DND-41 (cell line): ENCODE data around the gene TBC1D13.
"Not testable (repeated sequence)": the region's sequence is repeated elsewhere in the genome, so short reads cannot be mapped to it uniquely, and the experiment has no call there.

Experiments
- ATAC-seq: fragments of 200-7000 bp; cut with Tn5 transposase; 3 replicates; pipeline ENCODE4 v1.9.1; 2021; ENCODE audit warnings: low read depth; ENCODE audit not compliant: insufficient read depth
- DNase-seq: peaks from one replicate; pipeline ENCODE4 v3.0.0-alpha.2; 2020
- H2AFZ ChIP-seq: 2 replicates; pipeline ENCODE4 v1.6.0; 2012; ENCODE audit warnings: low read depth, low read length
- H3K27ac ChIP-seq: 2 replicates; pipeline ENCODE4 v1.5.1; 2012; ENCODE audit warnings: low read length, inconsistent platforms
- H3K27me3 ChIP-seq: fragments of 200-600 bp; sonication (generic); 2 replicates; pipeline ENCODE4 v1.6.0; 2012; ENCODE audit warnings: low read length, mild to moderate bottlenecking, inconsistent platforms; ENCODE audit not compliant: insufficient read depth, poor library complexity
- H3K36me3 ChIP-seq: 2 replicates; pipeline ENCODE4 v1.5.1; 2012; ENCODE audit warnings: low read length, inconsistent platforms; ENCODE audit not compliant: insufficient read depth
- H3K4me1 ChIP-seq: 2 replicates; pipeline ENCODE4 v1.5.1; 2012; ENCODE audit warnings: mild to moderate bottlenecking, low read length; ENCODE audit not compliant: insufficient read depth
- H3K4me2 ChIP-seq: 2 replicates; pipeline ENCODE4 v1.6.0; 2012; ENCODE audit warnings: mild to moderate bottlenecking, moderate library complexity, low read length, inconsistent platforms; ENCODE audit not compliant: insufficient read depth
- H3K4me3 ChIP-seq, 2 experiments: fragments of 200-600 bp in 1 of 2; shearing (Covaris generic) in 1 of 2; 2 replicates each; pipeline ENCODE4 v1.5.1; 2012 to 2016; ENCODE audit warnings: inconsistent platforms in 2 of 2, low read length in 2 of 2, mild to moderate bottlenecking in 2 of 2, low read depth in 1 of 2, moderate library complexity in 1 of 2
- H3K79me2 ChIP-seq: 2 replicates; pipeline ENCODE4 v1.6.0; 2012; ENCODE audit warnings: low read length, inconsistent platforms; ENCODE audit not compliant: insufficient read depth
- H3K9ac ChIP-seq: 2 replicates; pipeline ENCODE4 v1.6.0; 2012; ENCODE audit warnings: low read depth, mild to moderate bottlenecking, inconsistent platforms, low read length, moderate library complexity
- H3K9me3 ChIP-seq: 2 replicates; pipeline ENCODE4 v1.5.1; 2012; ENCODE audit warnings: low read length, moderate library complexity, mild to moderate bottlenecking, inconsistent platforms; ENCODE audit not compliant: insufficient read depth, severe bottlenecking
- H4K20me1 ChIP-seq: 2 replicates; pipeline ENCODE4 v1.6.0; 2012; ENCODE audit warnings: low read length; ENCODE audit not compliant: insufficient read depth
- EZH2 ChIP-seq: IDR thresholded peaks from 3 replicates; pipeline ENCODE4 v1.6.1; 2012; ENCODE audit warnings: borderline replicate concordance, low read depth, mild to moderate bottlenecking, moderate library complexity, low read length, inconsistent platforms; ENCODE audit not compliant: severe bottlenecking
- TF ChIP-seq, protein P1 (sequence below): IDR thresholded peaks from 2 replicates; pipeline ENCODE4 v1.5.1; 2012; ENCODE audit warnings: borderline replicate concordance, low read length, moderate library complexity, mild to moderate bottlenecking; ENCODE audit not compliant: poor library complexity, severe bottlenecking; ENCODE audit errors: extremely low read depth

Gene TBC1D13

DNA sequence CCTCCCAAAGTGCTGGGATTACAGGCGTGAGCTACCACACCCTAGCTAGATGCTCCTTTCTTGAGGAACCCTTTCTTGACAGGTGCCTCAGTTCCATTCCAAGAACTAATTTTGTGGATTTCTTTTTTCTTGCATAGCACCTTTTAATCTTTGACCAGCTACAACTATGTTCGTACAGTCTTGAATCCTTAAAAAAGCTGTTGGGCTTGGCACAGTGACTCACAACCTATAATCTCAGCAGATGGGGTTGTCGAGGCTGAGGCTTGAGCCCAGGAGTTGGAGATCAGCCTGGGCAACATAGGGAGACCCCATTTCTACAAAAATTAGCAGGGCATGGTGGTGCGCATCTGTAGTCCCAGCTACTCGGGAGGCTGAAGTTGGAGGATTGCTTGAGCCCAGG lies 14.0 kb upstream of the TBC1D13 start:
- ATAC-seq (no peak), DNase-seq (no peak)
- peaks cover 4% of the 10 kb centered on the region for H3K36me3 ChIP-seq
- no peaks in the 10 kb centered on the region for H3K27me3 ChIP-seq
- no peak overlapping the region for H3K4me2 ChIP-seq
- no peak overlapping the region for H2AFZ ChIP-seq
- TF ChIP-seq EZH2: no peak
- TF ChIP-seq, protein P1, sequence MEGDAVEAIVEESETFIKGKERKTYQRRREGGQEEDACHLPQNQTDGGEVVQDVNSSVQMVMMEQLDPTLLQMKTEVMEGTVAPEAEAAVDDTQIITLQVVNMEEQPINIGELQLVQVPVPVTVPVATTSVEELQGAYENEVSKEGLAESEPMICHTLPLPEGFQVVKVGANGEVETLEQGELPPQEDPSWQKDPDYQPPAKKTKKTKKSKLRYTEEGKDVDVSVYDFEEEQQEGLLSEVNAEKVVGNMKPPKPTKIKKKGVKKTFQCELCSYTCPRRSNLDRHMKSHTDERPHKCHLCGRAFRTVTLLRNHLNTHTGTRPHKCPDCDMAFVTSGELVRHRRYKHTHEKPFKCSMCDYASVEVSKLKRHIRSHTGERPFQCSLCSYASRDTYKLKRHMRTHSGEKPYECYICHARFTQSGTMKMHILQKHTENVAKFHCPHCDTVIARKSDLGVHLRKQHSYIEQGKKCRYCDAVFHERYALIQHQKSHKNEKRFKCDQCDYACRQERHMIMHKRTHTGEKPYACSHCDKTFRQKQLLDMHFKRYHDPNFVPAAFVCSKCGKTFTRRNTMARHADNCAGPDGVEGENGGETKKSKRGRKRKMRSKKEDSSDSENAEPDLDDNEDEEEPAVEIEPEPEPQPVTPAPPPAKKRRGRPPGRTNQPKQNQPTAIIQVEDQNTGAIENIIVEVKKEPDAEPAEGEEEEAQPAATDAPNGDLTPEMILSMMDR: no peak
- H3K27ac ChIP-seq: no peak overlapping the region
- H3K4me3 ChIP-seq: no peak overlapping the region
- H4K20me1 ChIP-seq: no peaks in the 10 kb centered on the region
- H3K9me3 ChIP-seq: no peaks in the 10 kb centered on the region
- H3K79me2 ChIP-seq: peaks cover 32% of the 10 kb centered on the region
- no peak overlapping the region for H3K9ac ChIP-seq
- peaks cover 25% of the 10 kb centered on the region for H3K4me1 ChIP-seq

DNA sequence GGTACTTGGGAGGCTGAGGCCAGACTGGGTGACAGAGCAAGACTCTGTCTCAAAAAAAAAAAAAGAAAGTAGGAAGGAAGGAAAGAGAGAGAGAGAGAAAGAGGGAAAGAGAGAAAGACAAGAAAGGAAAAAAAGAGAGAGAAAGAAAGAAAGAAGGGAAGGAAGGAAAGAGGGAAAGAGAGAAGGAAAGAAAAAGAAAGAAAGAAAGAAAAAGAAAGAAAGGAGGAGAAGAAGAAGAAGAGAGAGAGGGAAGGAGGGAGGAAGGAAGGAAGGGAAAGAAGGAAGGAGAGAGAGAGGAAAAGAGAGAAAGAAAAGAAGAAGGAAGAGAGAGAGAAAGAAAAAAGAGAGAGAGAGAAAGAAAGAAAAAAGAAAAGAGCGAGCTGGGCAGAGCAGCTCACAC lies 12.2 kb upstream of the TBC1D13 start:
- Histone ChIP-seq H3K27ac (no peak overlapping the region), H3K36me3 (peaks cover 3% of the 10 kb centered on the region; the same call in 1 of the 2 replicates), H3K27me3 (no peaks in the 10 kb centered on the region), H4K20me1 (no peaks in the 10 kb centered on the region), H3K9me3 (no peaks in the 10 kb centered on the region), H3K4me2 (no peak overlapping the region), H3K4me3 (no peak overlapping the region), H3K9ac (no peak overlapping the region), H3K79me2 (peaks cover 22% of the 10 kb centered on the region), H2AFZ (peak overlapping the region; percentile 13; the same call in 1 of the 2 replicates), H3K4me1 (peaks cover 21% of the 10 kb centered on the region)
- no peak for TF ChIP-seq EZH2
- TF ChIP-seq, protein P1: no peak
- ATAC-seq (no peak), DNase-seq (no peak)

DNA sequence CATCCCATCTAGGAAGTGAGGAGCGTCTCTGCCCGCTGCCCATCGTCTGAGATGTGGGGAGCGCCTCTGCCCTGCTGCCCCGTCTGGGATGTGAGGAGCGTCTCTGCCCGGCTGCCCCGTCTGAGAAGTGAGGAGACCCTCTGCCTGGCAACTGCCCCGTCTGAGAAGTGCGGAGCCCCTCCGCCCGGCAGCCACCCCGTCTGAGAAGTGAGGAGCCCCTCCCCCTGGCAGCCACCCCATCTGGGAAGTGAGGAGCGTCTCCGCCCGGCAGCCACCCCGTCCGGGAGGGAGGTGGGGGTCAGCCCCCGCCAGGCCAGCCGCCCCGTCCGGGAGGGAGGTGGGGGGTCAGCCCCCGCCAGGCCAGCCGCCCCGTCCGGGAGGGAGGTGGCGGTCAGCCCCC lies 7.0 kb upstream of the TBC1D13 start:
- H3K9me3 ChIP-seq, H3K4me1 ChIP-seq, H3K27ac ChIP-seq, H3K79me2 ChIP-seq, H4K20me1 ChIP-seq, H3K36me3 ChIP-seq, H3K4me3 ChIP-seq, H3K9ac ChIP-seq, H2AFZ ChIP-seq, DNase-seq, ATAC-seq, H3K4me2 ChIP-seq, H3K27me3 ChIP-seq: not testable (repeated sequence)

DNA sequence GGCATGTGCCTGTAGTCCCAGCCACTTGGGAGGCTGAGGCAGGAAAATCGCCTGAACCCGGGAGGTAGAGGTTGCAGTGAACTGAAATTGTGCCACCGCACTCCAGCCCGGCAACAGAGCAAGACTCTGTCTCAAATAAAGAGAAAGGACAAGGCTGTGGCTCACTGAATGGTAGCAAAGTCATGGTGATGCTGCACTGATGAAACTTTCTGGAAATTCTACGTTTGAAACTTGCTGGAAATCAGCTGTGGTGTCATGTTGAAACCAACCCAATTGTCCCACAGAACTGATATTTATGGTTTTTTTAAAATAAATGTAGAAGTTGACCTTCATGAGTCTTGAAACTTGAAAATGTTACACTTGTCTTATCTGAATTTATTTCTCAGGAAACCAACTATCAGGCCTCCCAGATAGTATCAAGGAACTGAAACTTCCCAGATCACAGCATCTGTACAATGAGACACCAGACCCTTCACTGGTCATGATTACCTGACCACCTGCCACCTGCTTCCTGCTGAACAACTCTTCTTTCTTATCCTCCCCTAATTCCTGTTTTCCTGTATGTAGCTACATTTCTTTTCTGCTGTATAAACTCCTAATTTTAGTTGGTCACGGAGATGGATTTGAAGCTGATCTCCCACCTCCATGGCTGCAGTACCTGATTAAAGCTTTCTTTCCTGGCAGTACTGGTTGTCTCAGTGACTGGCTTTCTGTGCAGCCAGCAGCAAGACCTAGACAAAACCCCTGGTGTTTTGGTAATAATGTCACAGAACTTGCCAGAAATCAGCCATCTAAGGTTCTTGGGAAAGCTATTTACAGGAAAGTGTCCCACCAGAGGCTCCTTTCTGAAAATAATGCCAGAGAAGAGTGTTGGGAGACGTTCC lies 5.6 kb upstream of the TBC1D13 start:
- no peak overlapping the region for H2AFZ ChIP-seq
- peaks cover 7% of the 10 kb centered on the region for H3K4me1 ChIP-seq
- no peak overlapping the region for H3K9ac ChIP-seq
- no peak overlapping the region for H3K4me2 ChIP-seq
- no peaks in the 10 kb centered on the region for H3K9me3 ChIP-seq
- DNase-seq (no peak), ATAC-seq (no peak)
- no peak overlapping the region for H3K27ac ChIP-seq
- H3K79me2 ChIP-seq: no peaks in the 10 kb centered on the region
- TF ChIP-seq, protein P1: no peak
- no peak for TF ChIP-seq EZH2
- no peaks in the 10 kb centered on the region for H3K27me3 ChIP-seq
- H3K4me3 ChIP-seq: no peak overlapping the region
- no peaks in the 10 kb centered on the region for H3K36me3 ChIP-seq
- no peaks in the 10 kb centered on the region for H4K20me1 ChIP-seq
